A673 (cell line): ENCODE results near the gene MANEAL. TPM values are rescaled to one million over a fixed set of nuclear protein-coding genes. Genes with fewer than 3 reads are reported as not detected.

Experiments used
- BruUV-seq: library from RNA; stranded (reverse); fragments of 400-500 nt; replicated peaks from 2 replicates; lab custom pipeline; 2021; lab: Mats Ljungman, UMichigan
- CTCF ChIA-PET: fragments of 300-600 bp; sonication (Branson Sonifier 250); formaldehyde crosslinking; loops from one replicate; lab custom pipeline; 2022; ENCODE audit warnings: antibody characterized with exemption; lab: Charles Lee
- POLR2A ChIA-PET: fragments of 300-600 bp; sonication (Branson Sonifier 250); formaldehyde crosslinking; loops from one replicate; lab custom pipeline; 2022; ENCODE audit warnings: antibody characterized with exemption; ENCODE audit not compliant: low non-redundant PET; lab: Charles Lee
- DNase-seq: peaks from one replicate; pipeline ENCODE4 v3.0.0-alpha.2; 2015; ENCODE audit warnings: low spot score
- H3K27ac ChIP-seq: fragments of 200-600 bp; sonication (generic); 2 replicates; pipeline ENCODE4 v1.5.1; 2016; ENCODE audit warnings: mixed run types, low read depth, mild to moderate bottlenecking, mixed read lengths, antibody characterized with exemption, low read length; ENCODE audit not compliant: poor library complexity, severe bottlenecking
- H3K27me3 ChIP-seq: fragments of 200-600 bp; sonication (generic); replicated peaks from 2 replicates; pipeline ENCODE4 v1.6.1; 2017; ENCODE audit warnings: mixed run types, low read depth, mild to moderate bottlenecking, mixed read lengths, antibody characterized with exemption, low read length; ENCODE audit not compliant: insufficient read depth, poor library complexity
- H3K36me3 ChIP-seq: fragments of 200-600 bp; sonication (generic); 2 replicates; pipeline ENCODE4 v1.6.1; 2016; ENCODE audit warnings: mixed run types, mild to moderate bottlenecking, mixed read lengths, antibody characterized with exemption, low read length; ENCODE audit not compliant: insufficient read depth, poor library complexity, severe bottlenecking
- H3K4me1 ChIP-seq: fragments of 200-600 bp; sonication (generic); 2 replicates; pipeline ENCODE4 v1.6.1; 2017; ENCODE audit warnings: mixed run types, mild to moderate bottlenecking, mixed read lengths, antibody characterized with exemption, low read length; ENCODE audit not compliant: insufficient read depth, poor library complexity, severe bottlenecking
- H3K4me3 ChIP-seq: fragments of 200-600 bp; sonication (generic); 2 replicates; pipeline ENCODE4 v1.5.1; 2016; ENCODE audit warnings: low read depth, mixed run types, mild to moderate bottlenecking, mixed read lengths, low read length; ENCODE audit not compliant: poor library complexity, severe bottlenecking
- H3K9me3 ChIP-seq: fragments of 200-600 bp; sonication (generic); 2 replicates; pipeline ENCODE4 v1.6.1; 2016; ENCODE audit warnings: mixed run types, low read depth, mild to moderate bottlenecking, mixed read lengths, antibody characterized with exemption, low read length; ENCODE audit not compliant: poor library complexity, severe bottlenecking
- CTCF ChIP-seq: fragments of 300-800, 200-600 bp; sonication (generic); conservative IDR thresholded peaks from 2 replicates; pipeline ENCODE4 v1.5.1; 2017; ENCODE audit warnings: low read depth, mild to moderate bottlenecking, antibody characterized with exemption, low read length, moderate library complexity, mixed read lengths
- EZH2 ChIP-seq: fragments of 200-600 bp; sonication (generic); IDR thresholded peaks from 2 replicates; pipeline ENCODE4 v1.6.1; 2017; ENCODE audit warnings: borderline replicate concordance, low read depth, mild to moderate bottlenecking, mixed read lengths, antibody characterized with exemption, low read length; ENCODE audit not compliant: poor library complexity, severe bottlenecking
- intact Hi-C: fragments of 100-400 bp; cut with micrococcal nuclease; formaldehyde crosslinking; loops from one replicate; pipeline ENCODE4 v1.10.0; 2022; ENCODE audit not compliant: unreplicated experiment
- total RNA-seq: library from RNA; stranded (reverse); gene quantifications from 2 replicates; pipeline ENCODE4 v1.2.3, GENCODE V29; 2021

The MANEAL gene
- total RNA-seq, 1 experiment from 2014 or later: 5.9 TPM

- DNase-seq: no peak
- no peaks in the 10 kb centered on the region for H3K36me3 ChIP-seq
Measured at GRCh38 chr1:37782491-37782890, 11.2 kb upstream of the MANEAL start.

DNA sequence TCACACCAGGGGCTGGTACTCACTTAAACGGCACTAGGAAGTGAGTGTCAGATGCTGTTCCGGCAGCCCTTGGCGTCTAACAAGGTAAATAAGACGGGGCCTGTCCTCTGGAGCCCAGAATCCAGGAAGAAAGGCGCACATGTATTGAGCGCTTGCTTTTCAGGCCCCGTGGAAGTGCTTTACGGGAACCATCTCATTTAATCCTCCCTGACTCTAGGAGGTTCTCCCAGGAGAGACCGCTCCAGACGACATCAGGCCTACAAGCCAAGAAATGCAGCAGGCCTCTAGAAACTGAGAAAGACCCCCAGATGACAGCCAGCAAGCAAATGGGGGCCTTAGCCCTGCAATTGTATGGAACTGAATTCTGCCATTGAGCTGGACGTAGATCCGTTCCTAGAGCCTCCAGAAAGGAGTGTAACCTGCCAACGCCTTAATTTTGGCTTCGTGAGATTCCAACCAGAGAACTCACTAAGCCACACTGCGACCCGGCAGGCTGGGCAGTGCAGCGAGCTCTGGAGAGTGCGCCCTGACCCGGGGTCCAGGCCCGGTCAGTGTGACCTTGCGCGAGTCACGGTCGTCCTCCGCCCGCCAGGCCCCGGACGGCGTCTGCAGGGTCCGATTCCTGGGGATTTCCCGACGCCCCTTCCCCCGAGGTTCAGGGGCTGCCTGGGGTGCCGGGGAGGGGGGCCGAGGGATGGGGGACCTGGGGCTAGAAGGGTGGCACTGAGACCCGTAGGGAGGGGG is 532 bp upstream of the MANEAL start:
- ChIA-PET POLR2A (no interaction called here), CTCF (no interaction called here)
- Histone ChIP-seq H3K36me3 (no peaks in the 10 kb centered on the region), H3K27ac (no peak overlapping the region), H3K4me1 (no peaks in the 10 kb centered on the region), H3K4me3 (no peak overlapping the region), H3K27me3 (peaks cover 27% of the 10 kb centered on the region), H3K9me3 (no peaks in the 10 kb centered on the region)
- intact Hi-C loops: loop anchor here (10.0 kb wide), 1 partner anchor 48 kb away; no protein-coding TSS in a partner anchor
- DNase-seq: no peak
- no peak for TF ChIP-seq CTCF
- TF ChIP-seq EZH2: no peak
- BruUV-seq: no TSS peak

More at GRCh38 chr1:37782491-37782890, 11.2 kb upstream of the MANEAL start:
- CTCF ChIA-PET: no interaction called here
- intact Hi-C loops: no loop called here
- H3K27ac ChIP-seq: no peak overlapping the region
- TF ChIP-seq CTCF (no peak), EZH2 (no peak)
- POLR2A ChIA-PET: no interaction called here
- H3K9me3 ChIP-seq: no peaks in the 10 kb centered on the region
- no peaks in the 10 kb centered on the region for H3K4me1 ChIP-seq
- peaks cover 64% of the 10 kb centered on the region for H3K27me3 ChIP-seq
- H3K4me3 ChIP-seq: no peak overlapping the region
- no TSS peak for BruUV-seq

DNA sequence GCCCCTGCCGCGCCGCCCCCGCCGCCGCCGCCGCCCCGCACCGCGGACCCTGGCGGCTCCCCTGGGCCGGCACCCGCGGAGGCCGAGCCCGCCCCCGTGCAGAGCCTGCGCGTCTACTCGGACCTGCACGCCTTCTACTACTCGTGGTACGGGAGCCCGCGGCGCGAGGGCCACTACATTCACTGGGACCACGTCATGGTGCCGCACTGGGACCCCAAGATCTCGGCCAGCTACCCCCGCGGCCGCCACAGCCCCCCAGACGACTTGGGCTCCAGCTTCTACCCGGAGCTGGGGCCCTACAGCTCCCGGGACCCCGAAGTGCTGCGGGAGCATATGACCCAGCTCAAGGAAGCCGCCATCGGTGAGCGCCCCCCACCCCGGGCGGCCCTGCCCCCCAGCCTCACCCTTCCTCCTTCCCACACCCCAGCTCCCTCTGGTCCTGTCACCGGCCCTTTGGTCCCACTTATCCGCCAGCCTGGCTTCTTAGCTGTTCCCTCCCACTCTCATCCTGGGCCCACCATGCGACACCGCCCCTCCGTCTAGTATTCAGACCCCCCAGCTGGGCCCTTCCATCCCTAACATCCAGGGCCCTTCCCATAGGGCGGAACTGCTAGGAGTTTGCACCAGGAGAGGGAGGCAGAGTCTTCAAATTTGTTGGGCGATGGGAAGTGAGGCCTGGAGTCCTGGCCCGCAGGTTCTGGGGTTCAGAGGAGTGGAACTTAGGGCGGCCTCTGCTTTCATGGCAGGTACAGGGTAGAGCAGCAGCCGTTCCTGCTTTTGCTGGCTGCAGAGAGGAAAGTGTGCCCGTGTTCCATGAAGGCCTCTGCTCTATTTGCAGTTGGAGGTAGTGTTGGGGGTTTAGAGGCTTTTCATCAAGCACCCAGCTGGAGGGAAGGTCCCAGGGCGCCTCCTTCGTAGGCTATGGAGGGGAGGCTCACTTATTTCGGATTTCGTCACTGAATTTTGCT is 1.0 kb downstream of the MANEAL start:
- Histone ChIP-seq H3K4me3 (peak overlapping the region; percentile 23), H3K9me3 (no peaks in the 10 kb centered on the region), H3K27ac (no peak overlapping the region), H3K27me3 (peaks cover 16% of the 10 kb centered on the region), H3K36me3 (no peaks in the 10 kb centered on the region), H3K4me1 (no peaks in the 10 kb centered on the region)
- no peak for DNase-seq
- TF ChIP-seq EZH2: no peak
- no peak for TF ChIP-seq CTCF
- POLR2A ChIA-PET: no interaction called here
- intact Hi-C loops: loop anchor here (10.0 kb wide), 1 partner anchor 50 kb away; no protein-coding TSS in a partner anchor
- no TSS peak for BruUV-seq
- CTCF ChIA-PET: no interaction called here
